ENCODE data around the gene GPR62.

DNA sequence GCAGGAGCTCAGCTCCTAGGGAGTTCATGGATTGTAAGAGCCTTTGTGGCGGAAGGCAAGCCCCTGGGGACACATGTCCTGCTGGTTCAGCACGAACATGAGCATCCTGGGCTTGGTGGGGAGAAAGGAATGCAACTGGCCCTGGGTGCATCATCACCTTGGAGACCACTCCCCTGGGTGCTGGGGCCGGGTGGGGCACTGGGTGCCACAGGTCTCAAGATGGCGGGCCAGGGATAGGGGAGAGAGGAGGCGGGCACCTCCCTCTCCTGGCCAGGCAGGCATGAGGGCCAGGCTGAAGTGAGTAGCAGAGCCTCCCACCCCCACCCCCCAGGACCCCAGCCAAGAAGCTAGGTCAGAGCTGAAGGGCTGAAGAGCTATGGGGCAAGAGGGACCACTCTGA lies 11.3 kb downstream of the GPR62 start:
- no peak for TF ChIP-seq CTCF (conservative IDR thresholded peaks at IDR 0.05)
- no peak for TF ChIP-seq EZH2 (IDR thresholded peaks at IDR 0.05; ENCODE audit: low read depth)
